GM18867 (cell line): ENCODE data around the gene POU2F3.

ENCODE experiments used
- ATAC-seq: cut with Tn5 transposase; IDR thresholded peaks from one replicate; pipeline ENCODE4 v1.9.1; 2021; ENCODE audit warnings: mild to moderate bottlenecking, moderate library complexity; ENCODE audit not compliant: unreplicated experiment

Gene POU2F3

GRCh38 chr11:120226242-120226641, 13.7 kb upstream of the POU2F3 start:
- no peak for ATAC-seq

GRCh38 chr11:120226714-120227113, 13.2 kb upstream of the POU2F3 start:
- no peak for ATAC-seq

GRCh38 chr11:120227228-120227852, 12.6 kb upstream of the POU2F3 start:
- ATAC-seq = no peak

GRCh38 chr11:120228794-120229384, 11.1 kb upstream of the POU2F3 start:
- no peak for ATAC-seq

- no peak for ATAC-seq
Observed at GRCh38 chr11:120229451-120230424, 10.2 kb upstream of the POU2F3 start.

- ATAC-seq = no peak
Observed at GRCh38 chr11:120230433-120231071, 9.4 kb upstream of the POU2F3 start.

GRCh38 chr11:120231963-120232362, 8.0 kb upstream of the POU2F3 start:
- ATAC-seq = no peak

GRCh38 chr11:120233207-120233803, 6.6 kb upstream of the POU2F3 start:
- no peak for ATAC-seq

GRCh38 chr11:120235024-120235628, 4.8 kb upstream of the POU2F3 start:
- no peak for ATAC-seq

GRCh38 chr11:120236169-120237107, 3.5 kb upstream of the POU2F3 start:
- ATAC-seq = no peak

GRCh38 chr11:120238968-120239620, 846 bp upstream of the POU2F3 start:
- no peak for ATAC-seq

GRCh38 chr11:120240866-120241265, 926 bp downstream of the POU2F3 start:
- no peak for ATAC-seq

GRCh38 chr11:120241277-120241676, 1.3 kb downstream of the POU2F3 start:
- no peak for ATAC-seq

GRCh38 chr11:120243221-120243620, 3.3 kb downstream of the POU2F3 start:
- no peak for ATAC-seq

GRCh38 chr11:120244476-120245365, 4.8 kb downstream of the POU2F3 start:
- ATAC-seq = no peak

- no peak for ATAC-seq
Observed at GRCh38 chr11:120245434-120245833, 5.5 kb downstream of the POU2F3 start.

GRCh38 chr11:120248551-120249278, 8.8 kb downstream of the POU2F3 start:
- peak; percentile 59 for ATAC-seq
